ENCODE measurements around the gene SH3GL3.

GRCh38 chr15:83582381-83582780, 135.2 kb downstream of the SH3GL3 start:
- no peak for TF ChIP-seq RCOR1 (IDR thresholded peaks at IDR 0.05; ENCODE audit: low read length)
- TF ChIP-seq CTCF (IDR thresholded peaks at IDR 0.05), result no peak
- no peak for TF ChIP-seq RFX5 (IDR thresholded peaks at IDR 0.05; ENCODE audit: low read length)
- TF ChIP-seq REST (IDR thresholded peaks at IDR 0.05; ENCODE audit: low read depth, low read length), result no peak
- no peak for TF ChIP-seq EP300 (IDR thresholded peaks at IDR 0.05; ENCODE audit: borderline replicate concordance in 1 of 2, low read depth in 1 of 2, low read length in 1 of 2)
- no peak for TF ChIP-seq YY1 (IDR thresholded peaks at IDR 0.05; ENCODE audit: low read depth)
- TF ChIP-seq GABPA (IDR thresholded peaks at IDR 0.05; ENCODE audit: low read depth), result no peak
- TF ChIP-seq TEAD4 (IDR thresholded peaks at IDR 0.05; ENCODE audit: borderline replicate concordance, insufficient read depth), result no peak
- peak; percentile 34; the same call in 1 of the 2 replicates for TF ChIP-seq PBX3 (IDR thresholded peaks at IDR 0.05)
- no peak for TF ChIP-seq SIN3A (IDR thresholded peaks at IDR 0.05; ENCODE audit: borderline replicate concordance, low read depth, low read length)
- no peak for TF ChIP-seq MAX (IDR thresholded peaks at IDR 0.05; ENCODE audit: low read depth)
- no peak for TF ChIP-seq SMC3 (IDR thresholded peaks at IDR 0.05; ENCODE audit: low read depth, low read length)

Measured in SK-N-SH (cell line).